Suppressor macrophage (primary cell): ENCODE measurements around the gene TNNT3.

Source experiments
- DNase-seq, 4 experiments: peaks; one replicate each; pipeline ENCODE4 v3.0.0-alpha.2; 2020 to 2022

TNNT3 gene

DNA sequence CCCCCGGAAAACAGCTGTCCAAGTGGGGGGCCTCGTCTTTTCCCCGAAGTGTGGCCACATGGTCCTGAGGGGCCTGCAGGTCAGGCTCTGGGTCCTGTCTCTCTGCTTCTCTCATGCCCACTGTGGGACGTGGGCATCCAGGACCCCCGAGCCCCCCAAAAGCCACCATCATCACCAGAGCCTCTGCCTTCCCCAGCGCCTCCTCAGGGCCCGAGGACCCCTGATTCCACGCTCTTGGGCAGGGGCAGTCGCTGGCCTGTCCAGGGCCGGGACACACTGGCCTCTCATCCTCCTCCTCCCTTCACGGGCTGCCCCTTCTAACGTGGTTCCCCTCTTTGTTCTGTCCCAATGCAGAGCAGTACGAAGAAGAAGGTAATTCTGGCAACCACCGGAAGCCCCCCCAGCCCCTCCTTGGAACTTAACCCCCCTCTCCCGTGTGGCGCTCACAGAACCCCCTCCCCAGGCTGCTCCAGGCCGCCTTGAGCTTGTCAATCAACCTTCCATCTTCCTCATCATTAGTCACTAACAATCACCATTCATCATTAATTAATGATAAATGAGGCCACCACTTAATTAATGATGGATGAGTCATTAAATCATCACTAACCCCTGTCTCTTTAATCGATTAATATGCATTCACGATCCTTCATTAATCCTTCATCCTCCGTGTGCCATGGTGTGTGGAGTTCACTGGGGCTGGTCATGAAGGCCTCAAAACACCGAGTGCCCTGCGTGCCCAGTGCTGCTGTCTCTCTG lies 3.9 kb downstream of the TNNT3 start:
- no peak for DNase-seq

DNA sequence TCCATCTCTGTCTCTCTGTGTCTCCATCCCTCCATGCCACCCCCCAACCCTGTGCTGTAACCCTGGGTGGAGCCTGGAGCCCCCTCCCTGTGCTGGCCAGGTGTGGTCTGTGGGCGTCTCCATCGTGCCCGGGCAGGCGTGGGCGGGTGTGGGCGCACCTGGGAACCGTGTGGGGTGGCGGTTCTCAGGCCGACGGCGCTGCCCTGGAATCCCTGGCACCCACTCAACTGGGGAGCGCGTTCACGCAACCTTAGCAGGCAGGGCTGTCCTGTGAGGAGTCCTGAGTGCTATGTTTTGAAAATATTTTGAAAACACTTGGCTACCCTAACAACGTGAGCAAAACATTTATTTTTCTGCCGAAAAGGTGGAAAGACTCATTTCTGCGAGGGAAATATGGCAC lies 4.7 kb downstream of the TNNT3 start:
- no peak for DNase-seq

DNA sequence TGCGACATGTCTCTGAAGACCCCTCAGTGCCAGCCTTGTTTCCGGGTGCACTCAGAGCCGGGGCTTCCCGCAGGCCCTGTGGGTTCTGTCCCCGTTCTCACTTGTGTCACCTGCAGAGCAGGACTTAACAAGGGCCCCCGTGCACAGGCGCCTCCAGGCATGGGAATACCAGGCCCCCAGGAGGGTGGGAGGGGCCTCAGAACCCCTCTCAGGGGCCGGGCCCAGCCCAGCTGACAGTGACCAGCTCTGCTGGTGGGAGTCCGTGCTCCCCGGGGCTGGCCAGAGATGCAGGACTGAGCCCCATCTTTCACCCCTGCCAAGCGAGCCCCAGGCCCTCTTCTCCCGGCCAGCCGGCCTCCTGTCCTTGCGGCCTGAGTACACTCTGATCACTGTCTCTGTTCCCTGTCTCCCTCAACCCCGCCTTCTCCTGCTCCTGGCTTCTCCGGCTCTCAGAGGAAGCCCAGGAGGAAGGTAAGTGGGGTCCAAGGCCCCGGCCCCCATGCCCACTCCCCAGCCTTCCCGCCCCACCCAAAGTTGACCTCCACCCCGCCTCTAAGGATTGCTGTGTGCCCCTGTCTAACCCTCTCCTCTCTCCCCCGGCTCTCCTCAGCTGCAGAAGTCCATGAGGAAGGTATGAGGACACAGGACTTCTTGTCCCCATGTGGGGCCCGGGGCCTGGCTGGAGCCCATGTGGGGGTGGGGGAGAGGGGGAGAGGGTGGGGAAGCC lies 5.3 kb downstream of the TNNT3 start:
- DNase-seq = no peak

- no peak for DNase-seq
Measured at GRCh38 chr11:1925373-1926155, 6.1 kb downstream of the TNNT3 start.

GRCh38 chr11:1926156-1927025 lies 6.9 kb downstream of the TNNT3 start:
- DNase-seq = peak; percentile 59 to 69 (median 66)

GRCh38 chr11:1927026-1927847 lies 7.7 kb downstream of the TNNT3 start:
- no peak for DNase-seq

GRCh38 chr11:1927848-1928469 lies 8.5 kb downstream of the TNNT3 start:
- DNase-seq = no peak

- DNase-seq = no peak
Measured at GRCh38 chr11:1928470-1928890, 9.0 kb downstream of the TNNT3 start.

GRCh38 chr11:1928891-1929541 lies 9.5 kb downstream of the TNNT3 start:
- no peak for DNase-seq

DNA sequence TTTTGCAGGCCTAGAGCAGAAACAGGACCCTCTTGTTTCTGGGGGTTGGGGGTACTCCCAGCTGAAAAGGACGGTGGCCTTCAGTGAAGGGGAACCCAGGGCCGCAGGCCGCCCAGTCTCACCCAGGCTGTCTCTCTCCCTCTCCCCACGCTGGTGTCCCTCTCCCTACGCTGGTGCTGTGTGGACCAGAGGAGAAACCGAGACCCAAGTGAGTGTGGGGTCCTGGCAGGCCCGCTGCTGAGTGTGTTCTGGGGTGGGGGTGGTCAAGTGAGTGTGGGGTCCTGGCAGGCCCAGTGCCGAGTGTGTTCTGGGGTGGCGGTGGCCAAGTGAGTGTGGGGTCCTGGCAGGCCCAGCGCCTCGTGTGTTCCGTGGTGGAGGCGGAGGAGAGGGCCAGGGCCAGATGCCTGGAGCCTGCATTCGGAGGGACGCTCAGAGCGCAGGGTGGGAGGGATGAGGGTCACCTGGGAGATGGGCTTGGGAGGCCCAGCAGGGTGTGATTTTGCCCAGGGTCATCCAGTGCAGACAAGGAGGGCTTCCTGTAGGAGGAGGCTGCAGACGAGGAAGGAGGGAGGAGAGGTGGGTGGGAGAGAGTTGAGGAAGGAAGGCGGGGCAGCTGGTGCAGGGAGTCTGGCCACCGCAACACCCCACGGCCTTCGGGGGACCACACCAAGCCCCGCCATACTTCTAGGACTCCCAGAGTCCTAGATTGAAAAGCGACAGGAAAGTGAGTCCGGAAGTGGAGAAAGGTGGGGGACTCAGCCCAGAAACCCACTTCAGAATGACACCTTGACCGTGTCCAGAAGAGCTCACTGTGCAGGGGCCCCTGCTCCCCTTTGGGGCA lies 10.3 kb downstream of the TNNT3 start:
- no peak for DNase-seq

- DNase-seq = no peak
Measured at GRCh38 chr11:1930462-1930830, 10.9 kb downstream of the TNNT3 start.

DNA sequence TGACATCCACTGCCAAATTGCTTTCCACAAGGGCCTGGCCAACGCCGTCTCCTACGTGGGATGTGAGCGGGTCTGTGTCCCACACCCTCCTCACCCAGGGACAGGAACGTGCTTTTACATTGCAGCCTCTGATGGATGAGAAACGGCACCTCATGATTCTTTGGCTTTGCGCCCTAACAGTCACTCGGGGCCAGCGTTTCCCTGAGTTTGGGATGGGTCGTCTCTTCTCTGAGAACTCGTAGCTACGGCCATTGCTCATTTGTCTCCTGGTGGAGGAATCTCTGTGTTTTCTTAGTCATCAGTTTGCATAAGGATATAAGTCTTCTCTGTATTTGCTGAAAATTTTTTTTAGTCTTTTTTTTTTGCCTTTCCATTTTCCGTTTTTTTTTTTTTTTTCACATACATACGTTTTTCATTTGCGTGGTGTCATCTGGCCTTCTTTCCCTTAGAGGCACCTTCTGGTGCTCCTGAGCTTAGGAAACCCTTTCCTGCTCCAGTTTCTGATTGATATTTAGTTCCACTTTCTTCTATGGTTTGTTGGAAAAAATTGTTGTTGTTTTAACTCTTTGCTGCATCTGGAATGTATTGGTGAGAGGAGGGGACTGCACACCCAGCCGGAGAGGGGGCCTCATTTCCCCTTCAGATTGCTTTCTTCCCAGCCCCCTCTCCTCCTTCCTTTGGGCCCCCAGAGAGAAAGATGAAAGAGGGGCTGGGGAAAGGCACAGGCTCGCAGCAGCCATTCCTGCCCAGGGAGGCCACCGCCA lies 12.0 kb downstream of the TNNT3 start:
- peak in 1 of 4 experiments; percentile 36 for DNase-seq

- DNase-seq = no peak
Measured at GRCh38 chr11:1932105-1932480, 12.6 kb downstream of the TNNT3 start.

- DNase-seq = no peak
Measured at GRCh38 chr11:1932681-1933080, 13.2 kb downstream of the TNNT3 start.

DNA sequence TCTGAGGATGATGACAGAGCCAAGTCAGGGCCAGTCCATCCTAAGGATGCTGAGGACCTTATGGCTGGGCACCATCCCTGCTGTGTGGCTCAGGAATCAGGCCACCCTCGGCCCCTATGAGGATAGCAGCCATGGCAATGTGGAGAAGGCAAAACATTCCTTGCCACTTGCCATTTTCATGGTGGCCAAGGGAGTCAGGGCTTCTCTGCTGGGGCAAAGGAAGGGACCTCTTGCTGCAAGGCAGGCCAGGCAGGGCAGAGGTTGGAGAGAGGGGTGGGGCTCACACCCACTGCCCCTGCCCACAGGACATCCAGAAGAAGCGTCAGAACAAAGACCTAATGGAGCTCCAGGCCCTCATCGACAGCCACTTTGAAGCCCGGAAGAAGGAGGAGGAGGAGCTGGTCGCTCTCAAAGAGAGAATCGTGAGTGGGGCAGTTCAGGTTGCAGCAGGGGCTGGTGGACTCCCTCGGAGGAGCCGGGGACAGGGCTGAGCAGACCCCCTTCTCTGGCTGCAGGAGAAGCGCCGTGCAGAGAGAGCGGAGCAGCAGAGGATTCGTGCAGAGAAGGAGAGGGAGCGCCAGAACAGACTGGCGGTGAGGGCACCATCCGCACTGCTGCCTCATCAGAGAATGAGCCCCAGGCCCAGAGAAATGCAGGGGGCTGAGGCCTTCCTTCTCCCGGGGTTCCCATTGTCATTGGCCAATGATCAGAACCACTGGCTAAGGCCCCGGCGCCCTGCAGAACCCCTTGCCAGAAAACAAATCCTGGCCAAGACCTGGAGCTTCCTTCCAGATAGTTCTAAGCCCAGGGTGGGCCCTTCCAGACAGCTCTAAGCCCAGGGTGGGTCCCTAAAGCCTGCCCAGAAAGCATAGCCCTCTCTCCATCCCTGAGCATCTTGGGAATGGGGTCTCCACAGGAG lies 14.2 kb downstream of the TNNT3 start:
- no peak for DNase-seq

- no peak for DNase-seq
Measured at GRCh38 chr11:1934335-1935155, 15.0 kb downstream of the TNNT3 start.
